D721Med (cell line): ENCODE data around the gene TTYH3.
"Not testable (repeated sequence)": the region's sequence is repeated elsewhere in the genome, so short reads cannot be mapped to it uniquely, and the experiment has no call there.

ENCODE experiments used
- DNase-seq: peaks from one replicate; pipeline ENCODE4 v3.0.0; 2011; ENCODE audit warnings: low spot score; ENCODE audit not compliant: insufficient read length
- FAIRE-seq: peaks from 2 replicates; lab custom pipeline; 2011; peaks lifted over from hg19 to GRCh38; lab: Jason Lieb, UNC
- CTCF ChIP-seq: IDR thresholded peaks from 2 replicates; pipeline ENCODE4 v1.5.1; 2012; ENCODE audit warnings: mild to moderate bottlenecking, control low read depth; ENCODE audit not compliant: insufficient read depth; ENCODE audit errors: missing control alignments

TTYH3 gene

DNA sequence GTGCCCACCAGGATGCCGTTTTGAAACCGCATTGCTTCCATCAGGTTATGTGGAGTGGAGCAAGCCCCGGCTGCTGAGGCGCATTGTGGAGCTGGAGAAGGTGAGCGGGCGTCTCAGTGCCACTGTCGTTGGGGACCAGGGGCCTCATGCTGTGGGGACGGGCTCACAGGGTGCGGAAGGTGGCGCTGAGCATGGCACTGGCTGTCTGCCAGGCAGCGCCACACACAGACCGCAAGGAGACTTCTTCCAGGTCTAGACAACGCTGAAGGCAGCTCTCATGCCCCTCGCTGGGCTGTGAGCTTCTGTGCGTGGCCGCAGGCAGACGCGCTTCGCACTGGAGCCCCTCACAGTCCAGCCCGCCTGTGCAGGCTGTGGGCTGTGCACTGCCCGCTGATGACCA lies 44.0 kb upstream of the TTYH3 start:
- FAIRE-seq (no peak), DNase-seq (no peak)
- TF ChIP-seq CTCF, result no peak

DNA sequence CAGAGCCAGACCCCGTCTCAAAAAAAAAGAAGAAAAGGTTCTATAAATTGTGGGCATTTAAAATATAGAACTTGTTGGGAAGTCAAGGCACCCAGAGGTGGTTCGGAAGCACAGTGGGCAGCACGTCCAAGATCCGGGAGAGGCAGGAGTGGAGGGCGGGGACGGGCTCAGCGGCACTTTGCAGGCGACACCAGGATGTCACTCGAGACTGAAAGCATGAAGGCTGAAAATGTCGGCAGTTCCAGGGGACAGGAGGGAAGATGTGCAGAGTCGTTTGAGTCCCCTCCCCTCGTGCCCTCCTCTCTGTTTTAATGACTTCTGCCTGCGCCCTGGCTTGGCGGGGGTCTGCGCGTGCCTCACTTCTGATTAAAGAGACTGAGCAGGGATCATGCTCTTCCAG lies 42.4 kb upstream of the TTYH3 start:
- TF ChIP-seq CTCF, result no peak
- no peak for DNase-seq
- no peak for FAIRE-seq

DNA sequence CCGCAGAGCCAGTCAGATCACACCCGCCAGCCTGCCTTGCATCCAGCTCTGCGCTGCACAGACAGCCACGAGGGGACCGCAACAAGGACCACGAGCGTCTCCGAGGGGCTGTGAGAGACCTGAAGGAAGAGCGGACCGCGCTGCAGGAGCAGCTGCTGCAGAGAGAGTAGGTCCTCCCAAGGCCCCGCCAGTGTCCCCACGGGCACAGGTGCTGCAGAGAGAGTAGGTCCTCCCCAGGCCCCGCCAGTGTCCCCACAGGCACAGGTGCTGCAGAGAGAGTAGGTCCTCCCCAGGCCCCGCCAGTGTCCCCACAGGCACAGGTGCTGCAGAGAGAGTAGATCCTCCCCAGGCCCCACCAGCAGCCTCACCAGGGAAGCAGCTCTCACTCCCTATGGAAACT lies 41.8 kb upstream of the TTYH3 start:
- not testable (repeated sequence) for FAIRE-seq, DNase-seq

GRCh38 chr7:2592375-2592865 lies 39.4 kb upstream of the TTYH3 start:
- no peak for FAIRE-seq

GRCh38 chr7:2593036-2593727 lies 38.6 kb upstream of the TTYH3 start:
- no peak for DNase-seq
- TF ChIP-seq CTCF, result no peak
- no peak for FAIRE-seq

More at GRCh38 chr7:2592375-2592865, 39.4 kb upstream of the TTYH3 start:
- no peak for DNase-seq
- TF ChIP-seq CTCF, result no peak

- DNase-seq (no peak), FAIRE-seq (no peak)
- TF ChIP-seq CTCF, result no peak
Measured at GRCh38 chr7:2594599-2594998, 37.2 kb upstream of the TTYH3 start.

GRCh38 chr7:2595258-2595860 lies 36.4 kb upstream of the TTYH3 start:
- no peak for DNase-seq
- no peak for FAIRE-seq
- no peak for TF ChIP-seq CTCF
